Measurements from ENCODE around the gene SCN8A. TPM values are rescaled to one million over a fixed set of nuclear protein-coding genes. Genes with fewer than 3 reads are reported as not detected.

The SCN8A gene
- total and polyA plus RNA-seq, 2 donors (not counting 3 experiments of a cell fraction or from before 2014, with no cell fraction given): 9.4 to 20.4 TPM

DNA sequence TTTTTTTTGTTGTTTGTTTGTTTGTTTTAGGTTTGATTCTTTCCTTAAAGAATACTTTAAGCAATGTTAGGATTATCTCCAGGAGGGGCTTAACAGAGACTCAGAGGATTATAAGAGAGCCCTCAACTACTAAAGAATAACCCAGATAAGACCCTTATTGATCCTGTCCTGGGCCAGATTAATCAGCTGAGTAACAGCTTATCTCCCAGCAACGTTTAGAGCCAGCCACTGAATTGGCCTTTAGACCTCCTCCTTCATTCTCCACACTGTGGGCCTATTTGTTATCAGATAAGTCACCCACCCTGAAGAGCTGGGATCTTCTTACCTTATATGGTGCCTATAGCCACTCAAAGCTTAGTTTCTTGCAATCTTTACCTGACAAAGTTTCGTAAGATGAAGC, 186.4 kb downstream of the SCN8A start:
- POLR2A ChIA-PET: no interaction called here
- Histone ChIP-seq H3K4me2 (ENCODE audit: insufficient read depth, low read length) (no peak overlapping the region), H3K4me3 (replicated peaks in 1 of 3; ENCODE audit: insufficient read depth in 1 of 3, low read depth in 1 of 3, low read length in 3 of 3) (no peak overlapping the region), H3K36me3 (ENCODE audit: control insufficient read depth in 2 of 2, extremely low read depth in 1 of 2, insufficient read depth in 2 of 2, low read length in 2 of 2) (peaks cover 2 to 13% of the 10 kb centered on the region in 2 experiments), H3K27ac (ENCODE audit: insufficient read depth, low read depth, low read length) (no peak overlapping the region), H3K4me1 (ENCODE audit: control insufficient read depth, extremely low read depth, insufficient read depth, low read length) (no peaks in the 10 kb centered on the region), H2AFZ (ENCODE audit: low read depth, low read length) (no peak overlapping the region), H3K27me3 (ENCODE audit: control insufficient read depth in 2 of 2, insufficient read depth in 2 of 2, low read length in 2 of 2) (no peaks in the 10 kb centered on the region), H3K9me3 (replicated peaks; ENCODE audit: control insufficient read depth, insufficient read depth, low read length) (no peaks in the 10 kb centered on the region), H3K9me1 (replicated peaks; ENCODE audit: control insufficient read depth, extremely low read depth, insufficient read depth, low read length) (no peaks in the 10 kb centered on the region), H3K79me2 (ENCODE audit: control insufficient read depth, insufficient read depth, low read length) (no peaks in the 10 kb centered on the region), H3K9ac (replicated peaks; ENCODE audit: extremely low read depth, insufficient read depth, low read length) (no peak overlapping the region), H4K20me1 (replicated peaks; ENCODE audit: control insufficient read depth, extremely low read depth, insufficient read depth, low read length) (no peaks in the 10 kb centered on the region)
- no peak for TF ChIP-seq EZH2 (IDR thresholded peaks at IDR 0.05; ENCODE audit: borderline replicate concordance, low read depth, low read length, severe bottlenecking)
- TF ChIP-seq POLR2A (IDR thresholded peaks at IDR 0.05; ENCODE audit: low read depth, low read length): no peak
- CTCF ChIA-PET: no interaction called here
- intact Hi-C loops (cut with micrococcal nuclease): no loop called here
- no peak for DNase-seq (ENCODE audit: low read depth, low spot score)
- no peak for FAIRE-seq
- dilution Hi-C loops (cut with MboI; ENCODE audit: extremely low pct_ligation_motif_present, low sequenced_read_pairs): no loop called here
- no TSS peak for BruUV-seq (replicated peaks)

DNA sequence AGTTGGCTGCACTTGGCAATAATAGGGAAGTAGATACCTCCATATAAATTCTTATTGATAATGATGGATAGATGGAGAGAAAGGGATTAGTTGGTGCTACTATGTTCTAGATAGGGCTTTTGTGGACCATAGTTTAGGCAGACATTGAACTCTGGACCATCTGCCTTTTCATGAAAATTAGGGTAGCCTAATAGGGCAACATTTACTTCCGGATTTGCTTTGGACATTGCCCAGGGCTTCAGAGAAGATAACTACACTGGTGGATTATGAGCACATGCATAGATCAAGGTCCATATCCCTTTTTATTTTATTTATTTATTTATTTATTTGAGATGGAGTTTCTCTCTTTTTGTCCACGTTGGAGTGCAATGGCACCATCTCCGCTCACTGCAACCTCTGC, 186.9 kb downstream of the SCN8A start:
- DNase-seq (ENCODE audit: low read depth, low spot score) (no peak), FAIRE-seq (no peak)
- Histone ChIP-seq H3K9me1 (replicated peaks; ENCODE audit: control insufficient read depth, extremely low read depth, insufficient read depth, low read length) (no peaks in the 10 kb centered on the region), H3K27ac (ENCODE audit: insufficient read depth, low read depth, low read length) (no peak overlapping the region), H3K4me2 (ENCODE audit: insufficient read depth, low read length) (no peak overlapping the region), H3K9me3 (replicated peaks; ENCODE audit: control insufficient read depth, insufficient read depth, low read length) (no peaks in the 10 kb centered on the region), H3K27me3 (ENCODE audit: control insufficient read depth in 2 of 2, insufficient read depth in 2 of 2, low read length in 2 of 2) (no peaks in the 10 kb centered on the region), H3K4me1 (ENCODE audit: control insufficient read depth, extremely low read depth, insufficient read depth, low read length) (no peaks in the 10 kb centered on the region), H3K9ac (replicated peaks; ENCODE audit: extremely low read depth, insufficient read depth, low read length) (no peak overlapping the region), H4K20me1 (replicated peaks; ENCODE audit: control insufficient read depth, extremely low read depth, insufficient read depth, low read length) (no peaks in the 10 kb centered on the region), H3K79me2 (ENCODE audit: control insufficient read depth, insufficient read depth, low read length) (no peaks in the 10 kb centered on the region), H3K36me3 (ENCODE audit: control insufficient read depth in 2 of 2, extremely low read depth in 1 of 2, insufficient read depth in 2 of 2, low read length in 2 of 2) (peaks cover 2 to 13% of the 10 kb centered on the region in 2 experiments), H3K4me3 (replicated peaks in 1 of 3; ENCODE audit: insufficient read depth in 1 of 3, low read depth in 1 of 3, low read length in 3 of 3) (no peak overlapping the region), H2AFZ (ENCODE audit: low read depth, low read length) (no peak overlapping the region)
- TF ChIP-seq MYC (IDR thresholded peaks at IDR 0.05; ENCODE audit: low read depth, low read length) (no peak), FOS (IDR thresholded peaks at IDR 0.05; ENCODE audit: borderline replicate concordance, insufficient read depth, low read length) (no peak), POLR2AphosphoS5 (IDR thresholded peaks at IDR 0.05; ENCODE audit: insufficient read depth, low read depth, low read length) (no peak), JUN (IDR thresholded peaks at IDR 0.05; ENCODE audit: borderline replicate concordance, insufficient read depth, insufficient read length, low read depth) (no peak), GATA2 (IDR thresholded peaks at IDR 0.05; ENCODE audit: insufficient read depth, insufficient read length, low read depth, low read length) (no peak), POLR2A (IDR thresholded peaks at IDR 0.05; ENCODE audit: low read depth, low read length) (no peak), EZH2 (IDR thresholded peaks at IDR 0.05; ENCODE audit: borderline replicate concordance, low read depth, low read length, severe bottlenecking) (no peak)
- TF ChIP-seq, protein P1, sequence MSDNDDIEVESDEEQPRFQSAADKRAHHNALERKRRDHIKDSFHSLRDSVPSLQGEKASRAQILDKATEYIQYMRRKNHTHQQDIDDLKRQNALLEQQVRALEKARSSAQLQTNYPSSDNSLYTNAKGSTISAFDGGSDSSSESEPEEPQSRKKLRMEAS (IDR thresholded peaks at IDR 0.05; ENCODE audit: insufficient read depth, insufficient read length): no peak
- TF ChIP-seq, protein P2, sequence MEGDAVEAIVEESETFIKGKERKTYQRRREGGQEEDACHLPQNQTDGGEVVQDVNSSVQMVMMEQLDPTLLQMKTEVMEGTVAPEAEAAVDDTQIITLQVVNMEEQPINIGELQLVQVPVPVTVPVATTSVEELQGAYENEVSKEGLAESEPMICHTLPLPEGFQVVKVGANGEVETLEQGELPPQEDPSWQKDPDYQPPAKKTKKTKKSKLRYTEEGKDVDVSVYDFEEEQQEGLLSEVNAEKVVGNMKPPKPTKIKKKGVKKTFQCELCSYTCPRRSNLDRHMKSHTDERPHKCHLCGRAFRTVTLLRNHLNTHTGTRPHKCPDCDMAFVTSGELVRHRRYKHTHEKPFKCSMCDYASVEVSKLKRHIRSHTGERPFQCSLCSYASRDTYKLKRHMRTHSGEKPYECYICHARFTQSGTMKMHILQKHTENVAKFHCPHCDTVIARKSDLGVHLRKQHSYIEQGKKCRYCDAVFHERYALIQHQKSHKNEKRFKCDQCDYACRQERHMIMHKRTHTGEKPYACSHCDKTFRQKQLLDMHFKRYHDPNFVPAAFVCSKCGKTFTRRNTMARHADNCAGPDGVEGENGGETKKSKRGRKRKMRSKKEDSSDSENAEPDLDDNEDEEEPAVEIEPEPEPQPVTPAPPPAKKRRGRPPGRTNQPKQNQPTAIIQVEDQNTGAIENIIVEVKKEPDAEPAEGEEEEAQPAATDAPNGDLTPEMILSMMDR (IDR thresholded peaks at IDR 0.05; ENCODE audit: extremely low read depth in 1 of 2, insufficient read depth in 1 of 2, low read depth in 1 of 2, low read length in 2 of 2): no peak
- intact Hi-C loops (cut with micrococcal nuclease): no loop called here
- dilution Hi-C loops (cut with MboI; ENCODE audit: extremely low pct_ligation_motif_present, low sequenced_read_pairs): no loop called here
- no TSS peak for BruUV-seq (replicated peaks)
- CTCF ChIA-PET: interaction anchor here (1.0 kb wide), 1 partner anchor 11 kb away, joined by 3 read pairs; no protein-coding TSS in a partner anchor
- POLR2A ChIA-PET: no interaction called here

Data from endothelial cell of umbilical vein (primary cell).